GM12875 (cell line): ENCODE data around the gene PLXNA4.

Experiments
- H3K4me3 ChIP-seq: one replicate; pipeline ENCODE4 v1.5.1; 2011; ENCODE audit warnings: low read depth, low read length, control low read depth
- CTCF ChIP-seq: IDR thresholded peaks from 2 replicates; pipeline ENCODE4 v1.5.1; 2011; ENCODE audit warnings: low read depth, mild to moderate bottlenecking, control low read depth, inconsistent platforms, low read length, moderate library complexity, borderline replicate concordance; ENCODE audit not compliant: insufficient read depth

Gene PLXNA4

DNA sequence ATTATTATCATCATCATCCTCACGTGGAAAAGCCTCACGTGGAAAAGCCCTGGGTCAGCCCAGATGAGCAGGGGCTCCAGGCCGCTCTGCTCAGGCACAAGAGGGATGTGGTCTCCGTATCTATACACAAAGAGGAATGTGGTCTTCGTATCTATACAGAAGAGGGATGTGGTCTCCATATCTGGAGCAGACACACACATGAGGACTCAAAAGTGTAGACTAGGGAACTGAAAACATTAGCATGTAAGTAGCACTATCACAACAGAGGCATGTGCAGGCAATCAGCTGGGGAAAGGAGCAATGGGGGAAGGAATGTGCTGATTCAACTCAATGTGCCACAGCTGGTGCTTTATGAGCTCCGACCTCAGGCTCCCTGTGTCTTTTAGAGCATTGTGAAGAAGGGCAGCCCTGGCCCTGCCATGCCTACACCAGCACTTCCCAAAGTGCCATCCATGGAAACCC, 86.5 kb downstream of the PLXNA4 start:
- no peak overlapping the region for H3K4me3 ChIP-seq
- no peak for TF ChIP-seq CTCF

GRCh38 chr7:132488634-132489302, 87.5 kb downstream of the PLXNA4 start:
- no peak for TF ChIP-seq CTCF
- no peak overlapping the region for H3K4me3 ChIP-seq

DNA sequence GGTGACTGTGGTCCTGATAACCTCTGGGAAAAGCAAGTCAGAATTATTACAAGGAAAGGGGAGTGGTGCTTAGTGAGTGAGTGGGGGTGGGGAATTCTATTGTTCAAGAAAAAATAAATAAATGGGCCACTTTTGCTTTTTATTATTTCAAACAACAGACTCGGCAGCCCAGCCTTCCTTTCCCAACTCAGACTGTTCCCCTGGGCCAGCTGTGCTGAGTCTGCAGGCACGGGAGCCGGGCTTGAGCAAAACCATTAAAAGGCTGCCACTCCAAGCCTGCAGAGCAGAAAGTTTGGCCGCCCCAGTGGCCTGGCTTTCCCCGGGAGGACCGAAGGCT, 90.0 kb downstream of the PLXNA4 start:
- no peak overlapping the region for H3K4me3 ChIP-seq
- TF ChIP-seq CTCF = no peak

GRCh38 chr7:132485600-132486273, 90.5 kb downstream of the PLXNA4 start:
- no peak overlapping the region for H3K4me3 ChIP-seq
- TF ChIP-seq CTCF = no peak

DNA sequence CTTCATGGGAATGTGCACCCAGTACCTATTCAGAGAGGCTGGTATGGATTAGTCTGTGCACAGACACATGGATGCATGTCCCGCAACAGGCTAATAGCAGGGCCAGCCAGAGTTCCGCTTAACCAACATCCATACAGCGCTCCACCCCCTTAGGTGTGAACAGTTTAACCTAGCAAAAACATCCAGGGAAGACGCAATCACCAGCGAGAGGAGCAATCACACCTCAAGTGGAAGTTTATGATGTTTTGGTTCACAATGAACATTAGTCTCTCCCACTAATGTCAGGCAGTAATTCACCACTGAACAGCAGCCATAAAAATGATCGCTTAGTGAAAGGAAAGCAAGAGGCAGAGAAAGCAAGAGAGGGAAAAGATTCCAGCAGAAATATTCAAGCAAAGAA, 91.1 kb downstream of the PLXNA4 start:
- no peak overlapping the region for H3K4me3 ChIP-seq

GRCh38 chr7:132482866-132483265, 93.4 kb downstream of the PLXNA4 start:
- H3K4me3 ChIP-seq = no peak overlapping the region
- TF ChIP-seq CTCF = no peak

More for the DNA sequence above, 91.1 kb downstream of the PLXNA4 start:
- no peak for TF ChIP-seq CTCF

- no peak for TF ChIP-seq CTCF
- no peak overlapping the region for H3K4me3 ChIP-seq
Measured at GRCh38 chr7:132480534-132480933, 95.7 kb downstream of the PLXNA4 start.
